Ecto neural progenitor cell (in vitro differentiated cells): ENCODE measurements around the gene TRIM52.
A peak's percentile ranks its signal among the peaks of the same experiment; 100 is the strongest.

ENCODE experiments used
- DNase-seq: peaks from one replicate; pipeline ENCODE4 v3.0.0-alpha.2; 2018; ENCODE audit warnings: low spot score

TRIM52 gene

GRCh38 chr5:181233801-181234454 lies 27.0 kb downstream of the TRIM52 start:
- DNase-seq, result no peak

DNA sequence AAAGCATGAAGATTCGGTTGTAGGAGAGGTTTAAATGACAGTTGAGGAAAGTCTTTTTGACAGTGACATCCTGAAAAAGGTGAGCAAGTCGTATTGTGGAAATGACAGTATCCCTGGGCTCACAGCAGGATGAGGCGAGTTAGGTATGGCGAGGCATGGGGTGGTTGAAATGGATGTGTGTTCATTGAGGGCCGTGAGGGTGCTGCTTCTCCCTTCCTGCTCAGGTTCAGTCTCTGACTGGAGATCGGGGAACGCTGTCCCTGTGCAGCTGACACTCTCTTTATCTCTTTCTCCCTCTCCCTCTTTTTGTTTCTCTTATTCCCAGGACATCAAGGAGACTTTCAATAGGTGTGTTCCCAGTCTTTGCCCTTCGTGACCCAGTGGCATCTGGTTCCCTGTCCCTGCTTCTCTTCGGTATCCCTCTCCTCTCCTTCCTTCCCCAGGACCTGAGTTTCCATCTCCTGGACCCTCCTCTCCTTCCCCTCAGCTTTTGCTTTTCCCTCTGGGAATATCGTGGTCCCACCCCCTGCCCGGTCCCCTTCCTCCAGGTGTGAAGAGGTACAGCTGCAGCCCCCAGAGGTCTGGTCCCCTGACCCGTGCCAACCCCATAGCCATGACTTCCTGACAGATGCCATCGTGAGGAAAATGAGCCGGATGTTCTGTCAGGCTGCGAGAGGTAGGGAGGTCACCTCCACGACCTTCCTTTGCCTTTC lies 27.7 kb downstream of the TRIM52 start:
- DNase-seq, result no peak

GRCh38 chr5:181232593-181232992 lies 28.4 kb downstream of the TRIM52 start:
- DNase-seq, result no peak

- DNase-seq, result no peak
Measured at GRCh38 chr5:181231432-181231831, 29.5 kb downstream of the TRIM52 start.

DNA sequence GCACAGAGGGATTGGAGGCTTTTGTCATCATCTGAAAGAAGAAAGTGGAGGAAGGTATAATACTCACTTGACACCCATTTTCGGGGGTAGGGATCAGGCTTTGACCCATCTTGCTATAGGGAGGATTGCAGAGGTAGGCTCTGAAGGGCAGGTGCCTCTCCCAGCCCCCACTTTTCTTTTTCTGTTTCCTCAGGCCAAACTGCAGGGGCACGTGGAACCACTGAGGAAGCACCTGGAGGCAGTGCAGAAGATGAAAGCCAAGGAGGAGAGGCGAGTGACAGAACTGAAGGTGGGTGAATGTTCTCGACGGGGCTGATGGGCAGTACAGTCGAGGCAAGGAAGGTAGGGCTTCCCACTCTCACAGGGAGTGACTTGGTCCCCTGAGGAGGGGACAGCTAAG lies 30.4 kb downstream of the TRIM52 start:
- no peak for DNase-seq

DNA sequence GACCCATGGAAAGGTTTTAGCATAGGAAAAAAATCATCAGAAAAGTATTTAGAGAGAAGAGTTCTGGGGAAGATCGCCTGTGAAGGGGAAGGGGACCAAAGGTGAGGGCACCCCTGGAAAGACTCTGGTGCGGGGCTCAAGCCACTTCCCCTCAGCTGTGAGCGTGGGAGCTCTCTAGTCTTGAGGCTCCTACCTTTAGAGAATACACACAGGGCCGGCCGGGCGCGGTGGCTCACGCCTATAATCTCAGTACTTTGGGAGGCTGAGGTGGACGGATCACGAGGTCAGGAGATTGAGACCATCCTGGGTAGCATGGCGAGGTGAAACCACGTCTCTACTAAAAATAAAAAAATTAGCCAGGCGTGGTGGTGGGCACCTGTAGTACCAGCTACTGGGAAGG lies 30.9 kb downstream of the TRIM52 start:
- DNase-seq, result no peak

GRCh38 chr5:181224390-181225229 lies 36.3 kb downstream of the TRIM52 start:
- DNase-seq, result no peak

DNA sequence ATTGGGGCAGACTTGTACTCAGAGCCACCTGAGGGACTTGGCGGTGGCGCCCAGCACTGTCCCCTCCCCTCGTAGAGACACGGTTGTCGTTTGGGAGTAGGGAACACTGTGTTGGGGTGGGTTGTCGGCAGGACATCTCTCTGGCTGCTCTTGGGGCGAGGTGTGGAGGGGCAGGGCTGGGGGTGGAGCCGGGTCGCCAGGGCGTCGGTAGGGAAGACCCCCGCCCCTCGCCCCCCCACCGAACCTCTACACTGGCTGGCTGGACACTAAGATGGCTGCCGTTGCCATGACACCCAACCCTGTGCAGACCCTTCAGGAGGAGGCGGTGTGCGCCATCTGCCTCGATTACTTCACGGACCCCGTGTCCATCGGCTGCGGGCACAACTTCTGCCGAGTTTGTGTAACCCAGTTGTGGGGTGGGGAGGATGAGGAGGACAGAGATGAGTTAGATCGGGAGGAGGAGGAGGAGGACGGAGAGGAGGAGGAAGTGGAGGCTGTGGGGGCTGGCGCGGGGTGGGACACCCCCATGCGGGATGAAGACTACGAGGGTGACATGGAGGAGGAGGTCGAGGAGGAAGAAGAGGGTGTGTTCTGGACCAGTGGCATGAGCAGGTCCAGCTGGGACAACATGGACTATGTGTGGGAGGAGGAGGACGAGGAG lies 37.1 kb downstream of the TRIM52 start:
- DNase-seq, result peak; percentile 92

- peak; percentile 98 for DNase-seq
Measured at GRCh38 chr5:181223058-181223728, 37.8 kb downstream of the TRIM52 start, which contains the start of gene TRIM41. TSS of gene TRIM41 (plus strand) at chr5:181223281. CDS start at chr5:181224000, 719 bp downstream.

GRCh38 chr5:181222630-181223057 lies 38.3 kb downstream of the TRIM52 start:
- no peak for DNase-seq

- peak; percentile 99 for DNase-seq
Measured at GRCh38 chr5:181221792-181222629, 38.9 kb downstream of the TRIM52 start.

DNA sequence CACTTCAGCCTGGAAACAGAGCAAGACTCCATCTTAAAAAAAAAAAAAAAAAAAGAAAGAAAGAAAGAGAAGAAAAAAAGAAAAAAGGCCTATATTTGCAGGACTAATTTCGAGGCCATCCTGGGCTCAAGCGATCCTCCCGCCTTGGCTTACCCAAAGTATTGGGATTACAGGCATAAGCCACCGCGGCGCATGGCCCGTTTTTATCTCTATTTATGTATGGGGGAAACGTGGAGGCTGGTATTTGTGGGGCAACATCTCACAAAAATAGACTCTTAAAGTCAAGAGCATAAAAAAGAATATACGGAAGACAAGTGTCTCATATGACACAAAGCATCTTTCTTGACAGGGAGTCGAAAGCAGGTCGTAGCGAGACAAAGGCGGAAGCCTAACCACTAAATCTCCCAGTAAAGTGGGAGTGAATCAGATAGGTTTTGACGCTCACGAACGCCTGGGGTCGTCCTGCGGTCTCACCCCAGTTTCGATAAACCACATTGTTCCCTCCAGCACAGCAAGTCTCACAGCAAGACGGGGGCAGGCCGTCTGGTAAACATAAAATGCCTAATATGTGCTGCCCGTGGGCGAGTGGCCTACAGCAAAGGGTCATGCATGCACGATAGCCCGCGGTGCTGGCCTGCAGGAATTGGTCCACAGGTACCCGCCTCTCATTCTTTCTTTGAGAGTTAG lies 39.7 kb downstream of the TRIM52 start:
- DNase-seq, result peak; percentile 69

DNA sequence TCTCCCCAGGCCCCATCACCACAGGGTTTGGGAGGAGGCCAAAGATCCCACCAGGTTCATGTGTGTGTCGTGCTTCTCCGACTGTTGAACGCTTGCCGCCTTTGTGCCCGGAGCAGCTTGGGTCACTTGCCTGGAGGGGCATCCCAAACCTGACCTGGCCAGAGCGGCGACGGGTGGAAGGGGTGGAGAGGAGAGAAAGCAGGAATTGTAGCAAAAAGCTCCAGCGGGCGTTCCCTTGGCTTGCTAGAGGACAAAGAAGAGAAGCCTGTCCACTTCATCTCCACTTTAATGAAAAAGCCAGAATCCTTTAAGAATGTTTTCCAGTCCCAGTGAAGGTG lies 40.8 kb downstream of the TRIM52 start:
- DNase-seq, result no peak

DNA sequence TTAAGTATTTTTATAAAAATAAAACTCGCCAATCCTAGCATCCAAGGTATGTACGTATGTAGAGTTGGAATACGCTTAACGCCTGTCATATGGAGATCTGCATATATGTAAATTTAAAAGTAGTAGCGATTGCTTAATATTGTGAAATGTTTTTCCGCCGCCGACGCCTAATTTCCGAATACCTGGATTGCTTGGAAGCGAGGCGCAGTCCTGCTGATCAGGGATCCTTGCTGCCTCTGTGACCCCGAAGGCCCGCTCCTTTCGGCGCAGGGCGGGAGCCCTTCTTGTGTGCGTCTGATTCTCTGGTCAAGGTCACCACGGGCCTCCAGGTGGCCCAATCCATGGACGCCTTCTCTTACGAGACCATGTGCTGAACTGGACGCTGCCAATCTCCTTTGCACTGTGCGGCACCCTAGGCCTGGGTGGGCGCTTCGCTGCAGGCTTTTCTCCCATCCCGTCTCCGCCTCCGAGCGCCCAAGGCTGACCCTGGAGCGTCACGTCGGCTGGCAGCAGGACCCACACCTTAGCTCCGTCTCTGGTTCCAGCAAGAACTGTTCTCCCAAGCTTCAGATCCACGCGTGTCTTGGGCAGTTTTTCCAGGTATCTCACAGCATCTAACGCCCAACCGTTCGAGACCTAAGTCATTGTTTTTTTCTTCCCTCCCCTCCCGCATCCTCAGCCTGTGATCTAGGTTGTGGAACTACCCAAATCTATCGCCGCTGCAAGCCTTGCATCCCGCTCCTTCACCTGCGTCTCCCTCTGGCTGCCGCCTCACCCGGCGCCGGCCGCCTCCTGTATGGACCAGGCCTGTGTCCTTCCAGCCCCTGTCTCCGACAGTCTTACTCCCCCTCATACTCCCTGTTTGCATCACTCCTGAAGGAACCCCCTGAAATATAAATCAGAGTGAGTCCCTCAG lies 41.4 kb downstream of the TRIM52 start:
- DNase-seq, result no peak

GRCh38 chr5:181218795-181219124 lies 42.2 kb downstream of the TRIM52 start:
- no peak for DNase-seq

DNA sequence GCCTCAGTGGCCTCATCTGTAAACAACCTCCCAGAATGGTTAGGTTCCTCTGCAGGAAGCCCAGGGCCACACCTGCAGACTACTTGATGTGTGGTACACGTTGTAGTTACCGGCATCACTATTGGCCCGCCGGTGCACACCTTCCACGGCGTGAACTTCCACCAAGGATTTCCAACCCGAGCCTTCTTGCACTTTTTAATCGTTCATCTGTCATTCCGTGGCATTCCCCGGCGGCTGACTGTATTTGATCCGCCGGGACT lies 43.2 kb downstream of the TRIM52 start:
- no peak for DNase-seq

DNA sequence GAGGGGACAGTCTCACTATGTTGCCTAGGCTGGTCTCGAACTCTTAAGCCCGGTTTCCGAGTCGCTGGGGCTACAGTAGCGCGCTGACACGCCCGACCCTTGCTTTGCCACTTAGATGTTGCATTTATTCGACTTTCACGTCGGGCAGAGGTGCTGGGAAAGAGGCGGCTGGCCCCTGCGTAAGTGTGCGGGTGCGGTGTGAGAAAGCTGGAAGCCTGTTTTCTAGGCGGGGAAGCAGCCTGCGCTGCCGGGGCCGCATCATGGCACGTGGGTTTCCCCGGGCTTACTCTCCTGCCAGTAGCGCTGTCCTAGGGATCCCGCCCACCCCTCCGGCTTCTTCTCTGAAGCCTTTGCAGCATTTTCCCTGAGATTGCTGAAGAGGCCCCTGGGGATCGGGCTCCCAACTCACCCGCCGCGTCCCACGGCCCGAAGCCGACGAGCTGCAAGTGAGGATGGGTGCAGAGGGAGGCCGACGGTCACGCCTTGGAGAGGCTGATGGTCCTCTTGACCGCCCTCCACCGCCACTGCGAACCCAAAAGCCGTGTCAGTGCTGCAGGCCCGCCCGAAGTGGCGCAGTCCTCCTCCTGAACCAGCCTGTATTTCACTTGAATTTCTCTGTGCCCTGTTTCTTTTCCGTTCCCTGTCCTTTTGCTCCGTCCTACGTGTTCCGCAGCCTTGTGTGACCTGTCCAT lies 43.7 kb downstream of the TRIM52 start:
- peak; percentile 81 for DNase-seq

DNA sequence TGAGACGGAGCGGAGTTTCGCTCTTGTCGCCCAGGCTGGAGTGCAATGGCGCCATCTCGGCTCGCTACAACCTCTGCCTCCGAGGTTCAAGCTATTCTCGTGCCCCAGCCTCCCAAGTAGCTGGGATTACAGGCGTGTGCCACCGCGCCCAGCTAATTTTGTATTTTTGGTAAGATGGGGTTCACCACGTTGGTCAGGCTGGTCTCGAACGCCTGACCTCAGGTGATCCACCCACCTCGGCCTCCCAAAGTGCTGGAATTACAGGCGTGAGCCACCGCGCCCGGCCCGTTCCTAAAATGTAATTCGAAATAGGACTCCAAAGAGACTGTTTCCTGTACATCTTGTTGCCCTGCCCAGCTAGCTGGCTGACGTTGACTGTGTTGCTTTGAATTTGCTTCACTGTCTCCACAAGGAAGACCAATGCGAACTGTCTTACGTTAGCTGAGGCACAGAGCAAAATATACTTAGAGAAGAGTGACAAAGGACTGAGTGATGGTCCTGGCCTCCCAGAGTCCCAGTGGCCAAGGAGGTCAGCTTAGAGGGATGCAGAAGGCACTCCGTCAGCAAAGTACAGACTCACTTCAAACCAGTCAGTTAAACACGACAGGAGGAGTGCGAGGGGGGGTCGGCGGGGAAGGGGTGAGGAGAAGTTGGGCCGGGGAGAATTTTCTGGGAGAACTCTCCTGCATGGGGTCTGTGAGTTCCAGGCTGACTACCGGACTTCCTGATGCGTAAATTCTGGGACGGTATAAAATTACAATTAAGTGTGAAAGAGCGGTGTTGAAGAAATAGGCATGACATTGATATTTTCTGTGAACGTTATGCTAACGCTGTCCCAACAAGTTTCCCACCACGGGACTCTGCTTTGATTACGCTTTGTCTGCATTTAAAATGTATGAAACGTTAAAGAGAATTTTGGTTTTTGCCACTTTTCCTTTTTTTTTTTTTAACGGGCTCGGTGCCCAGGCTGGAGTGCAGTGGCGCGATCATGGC lies 44.6 kb downstream of the TRIM52 start:
- DNase-seq, result no peak
